Endothelial cell of umbilical vein (primary cell): ENCODE data around the gene LPP. TPM values are rescaled to one million over a fixed set of nuclear protein-coding genes. Genes with fewer than 3 reads are reported as not detected.

Experiments
- BruUV-seq: library from RNA; stranded (reverse); fragments of 400-500 nt; replicated peaks from 2 replicates; lab custom pipeline; 2021; lab: Mats Ljungman, UMichigan
- CTCF ChIA-PET: fragments of 300-600, 350-600 bp; sonication (Branson Sonifier 250); formaldehyde crosslinking; loops from one replicate; lab custom pipeline; 2021; ENCODE audit warnings: antibody characterized with exemption, inconsistent platforms; lab: Charles Lee
- POLR2A ChIA-PET: fragments of 300-600, 350-600 bp; sonication (Branson Sonifier 250); formaldehyde crosslinking; loops from one replicate; lab custom pipeline; 2021; ENCODE audit warnings: antibody characterized with exemption, inconsistent platforms; lab: Charles Lee
- DNase-seq: peaks from one replicate; pipeline ENCODE4 v3.0.0-alpha.2; 2011; ENCODE audit warnings: low read depth, low spot score
- FAIRE-seq: peaks from 2 replicates; lab custom pipeline; 2011; peaks lifted over from hg19 to GRCh38; lab: Jason Lieb, UNC
- H2AFZ ChIP-seq: 2 replicates; pipeline ENCODE4 v1.6.0; 2012; ENCODE audit warnings: low read depth, low read length, control low read depth, inconsistent platforms
- H3K27ac ChIP-seq: 2 replicates; pipeline ENCODE4 v1.5.1; 2011; ENCODE audit warnings: low read depth, mild to moderate bottlenecking, control low read depth, low read length, moderate library complexity; ENCODE audit not compliant: insufficient read depth
- H3K27me3 ChIP-seq, 2 experiments: 2 replicates each; pipeline versions ENCODE4 v1.6.0 to v1.6.1; 2011; ENCODE audit warnings: low read length in 2 of 2, mixed read lengths in 1 of 2; ENCODE audit not compliant: control insufficient read depth in 2 of 2, insufficient read depth in 2 of 2
- H3K36me3 ChIP-seq, 2 experiments: 2 replicates in 1 of 2; 3 replicates in 1 of 2; pipeline ENCODE4 v1.5.1; 2011; ENCODE audit warnings: low read length in 2 of 2, mild to moderate bottlenecking in 1 of 2, moderate library complexity in 1 of 2; ENCODE audit not compliant: control insufficient read depth in 2 of 2, insufficient read depth in 2 of 2; ENCODE audit errors: extremely low read depth in 1 of 2
- H3K4me1 ChIP-seq: 3 replicates; pipeline ENCODE4 v1.5.1; 2011; ENCODE audit warnings: mild to moderate bottlenecking, low read length; ENCODE audit not compliant: control insufficient read depth, insufficient read depth; ENCODE audit errors: extremely low read depth
- H3K4me2 ChIP-seq: 2 replicates; pipeline ENCODE4 v1.6.1; 2011; ENCODE audit warnings: low read length, control low read depth, mixed read lengths; ENCODE audit not compliant: insufficient read depth
- H3K4me3 ChIP-seq, 3 experiments: fragments of 200-600 bp in 1 of 3; sonication (generic), shearing (Covaris generic) in 1 of 3; replicated peaks in 1 of 3; 2 replicates each; pipeline ENCODE4 v1.5.1; 2011 to 2016; ENCODE audit warnings: control low read depth in 3 of 3, low read length in 3 of 3, mild to moderate bottlenecking in 2 of 3, inconsistent platforms in 1 of 3, low read depth in 1 of 3, moderate library complexity in 1 of 3; ENCODE audit not compliant: insufficient read depth in 1 of 3
- H3K79me2 ChIP-seq: 2 replicates; pipeline ENCODE4 v1.6.0; 2012; ENCODE audit warnings: low read length, inconsistent platforms; ENCODE audit not compliant: control insufficient read depth, insufficient read depth
- H3K9ac ChIP-seq: replicated peaks from 2 replicates; pipeline ENCODE3; 2011; ENCODE audit warnings: low read length, control low read depth; ENCODE audit not compliant: insufficient read depth; ENCODE audit errors: extremely low read depth
- H3K9me1 ChIP-seq: replicated peaks from 3 replicates; pipeline ENCODE4 v1.6.0; 2011; ENCODE audit warnings: mild to moderate bottlenecking, low read length; ENCODE audit not compliant: control insufficient read depth, insufficient read depth; ENCODE audit errors: extremely low read depth
- H3K9me3 ChIP-seq: replicated peaks from 2 replicates; pipeline ENCODE4 v1.5.1; 2012; ENCODE audit warnings: low read length, inconsistent platforms; ENCODE audit not compliant: control insufficient read depth, insufficient read depth
- H4K20me1 ChIP-seq: replicated peaks from 2 replicates; pipeline ENCODE3; 2011; ENCODE audit warnings: mild to moderate bottlenecking, low read length; ENCODE audit not compliant: control insufficient read depth, insufficient read depth; ENCODE audit errors: extremely low read depth
- EZH2 ChIP-seq: IDR thresholded peaks from 2 replicates; pipeline ENCODE4 v1.6.1; 2012; ENCODE audit warnings: borderline replicate concordance, low read depth, mild to moderate bottlenecking, moderate library complexity, low read length, inconsistent platforms; ENCODE audit not compliant: severe bottlenecking
- FOS ChIP-seq: IDR thresholded peaks from 2 replicates; pipeline ENCODE4 v1.6.1; 2011; ENCODE audit warnings: mild to moderate bottlenecking, low read length, moderate library complexity, borderline replicate concordance; ENCODE audit not compliant: insufficient read depth
- GATA2 ChIP-seq: IDR thresholded peaks from 2 replicates; pipeline ENCODE4 v1.7.0; 2011; ENCODE audit warnings: low read depth, mild to moderate bottlenecking, moderate library complexity, mixed read lengths, low read length; ENCODE audit not compliant: insufficient read length, insufficient read depth
- JUN ChIP-seq: IDR thresholded peaks from 2 replicates; pipeline ENCODE4 v1.6.1; 2011; ENCODE audit warnings: borderline replicate concordance, low read depth; ENCODE audit not compliant: insufficient read length, insufficient read depth
- POLR2A ChIP-seq: IDR thresholded peaks from 2 replicates; pipeline ENCODE4 v1.6.1; 2012; ENCODE audit warnings: low read depth, mild to moderate bottlenecking, control low read depth, low read length
- POLR2AphosphoS5 ChIP-seq: IDR thresholded peaks from 2 replicates; pipeline ENCODE4 v1.6.1; 2012; ENCODE audit warnings: low read depth, mild to moderate bottlenecking, control low read depth, low read length, moderate library complexity; ENCODE audit not compliant: insufficient read depth
- dilution Hi-C: fragments of 300-500 bp; cut with MboI; formaldehyde crosslinking; loops from one replicate; pipeline ENCODE4 v1.15.0; 2019; ENCODE audit warnings: low sequenced_read_pairs; ENCODE audit not compliant: extremely low pct_ligation_motif_present
- intact Hi-C: fragments of 100-400 bp; cut with micrococcal nuclease; formaldehyde crosslinking; loops from one replicate; pipeline ENCODE4 v1.10.0; 2022
- polyA plus RNA-seq, 4 experiments: library from polyadenylated mRNA; depleted of rRNA in 3 of 4; stranded (reverse) in 3 of 4; unstranded in 1 of 4; fragments of >200 nt; gene quantifications; 2 replicates each; pipeline versions ENCODE4 v1.2.1 to v1.2.3, GENCODE V29; 2011 to 2012; ENCODE audit warnings: missing spikeins in 1 of 4
- total RNA-seq: library from RNA; stranded (reverse); gene quantifications from 2 replicates; pipeline ENCODE4 v1.2.3, GENCODE V29; 2021
- TF ChIP-seq, protein P1 (sequence below), 2 donors: IDR thresholded peaks; 1 replicate in 1 of 2; 2 replicates in 1 of 2; pipeline ENCODE4 v1.5.1; 2011; ENCODE audit warnings: low read length in 2 of 2, mild to moderate bottlenecking in 2 of 2, moderate library complexity in 2 of 2, control low read depth in 1 of 2, inconsistent platforms in 1 of 2, low read depth in 1 of 2; ENCODE audit not compliant: insufficient read depth in 1 of 2; ENCODE audit errors: extremely low read depth in 1 of 2

Gene LPP
- total and polyA plus RNA-seq, 2 donors (not counting 3 experiments of a cell fraction or from before 2014, with no cell fraction given), result 16.9 to 153 TPM

- intact Hi-C loops, result loop anchor here (2.0 to 5.0 kb wide), 2 partner anchors 394 to 639 kb away; no protein-coding TSS in a partner anchor
- Histone ChIP-seq H2AFZ (no peak overlapping the region), H3K9me3 (no peaks in the 10 kb centered on the region), H3K27me3 (no peaks in the 10 kb centered on the region), H3K79me2 (no peaks in the 10 kb centered on the region), H3K4me1 (peaks cover 37% of the 10 kb centered on the region), H3K9me1 (no peaks in the 10 kb centered on the region), H4K20me1 (no peaks in the 10 kb centered on the region), H3K27ac (peak overlapping the region; percentile 100), H3K4me3 (peak overlapping the region in 1 of 3 experiments; percentile 35), H3K9ac (peak overlapping the region; percentile 84), H3K4me2 (peak overlapping the region; percentile 67), H3K36me3 (no peaks in the 10 kb centered on the region)
- dilution Hi-C loops, result no loop called here
- ChIA-PET POLR2A (interaction anchor here (0.9 kb wide), 1 partner anchor 748 kb away, joined by 3 read pairs; the partner anchor contains the start of gene LPP), CTCF (interaction anchor here (0.8 to 2.4 kb wide), 9 partner anchors 8 to 1163 kb away, joined by 3 to 15 read pairs (median 5); no protein-coding TSS in a partner anchor)
- DNase-seq, result peak; percentile 60
- FAIRE-seq, result no peak
- BruUV-seq, result no TSS peak
- TF ChIP-seq GATA2, result no peak
- TF ChIP-seq JUN, result peak; percentile 32
- TF ChIP-seq EZH2, result no peak
- no peak for TF ChIP-seq POLR2AphosphoS5
- TF ChIP-seq, protein P1, sequence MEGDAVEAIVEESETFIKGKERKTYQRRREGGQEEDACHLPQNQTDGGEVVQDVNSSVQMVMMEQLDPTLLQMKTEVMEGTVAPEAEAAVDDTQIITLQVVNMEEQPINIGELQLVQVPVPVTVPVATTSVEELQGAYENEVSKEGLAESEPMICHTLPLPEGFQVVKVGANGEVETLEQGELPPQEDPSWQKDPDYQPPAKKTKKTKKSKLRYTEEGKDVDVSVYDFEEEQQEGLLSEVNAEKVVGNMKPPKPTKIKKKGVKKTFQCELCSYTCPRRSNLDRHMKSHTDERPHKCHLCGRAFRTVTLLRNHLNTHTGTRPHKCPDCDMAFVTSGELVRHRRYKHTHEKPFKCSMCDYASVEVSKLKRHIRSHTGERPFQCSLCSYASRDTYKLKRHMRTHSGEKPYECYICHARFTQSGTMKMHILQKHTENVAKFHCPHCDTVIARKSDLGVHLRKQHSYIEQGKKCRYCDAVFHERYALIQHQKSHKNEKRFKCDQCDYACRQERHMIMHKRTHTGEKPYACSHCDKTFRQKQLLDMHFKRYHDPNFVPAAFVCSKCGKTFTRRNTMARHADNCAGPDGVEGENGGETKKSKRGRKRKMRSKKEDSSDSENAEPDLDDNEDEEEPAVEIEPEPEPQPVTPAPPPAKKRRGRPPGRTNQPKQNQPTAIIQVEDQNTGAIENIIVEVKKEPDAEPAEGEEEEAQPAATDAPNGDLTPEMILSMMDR (IDR thresholded peaks at IDR 0.05; ENCODE audit: extremely low read depth in 1 of 2, insufficient read depth in 1 of 2, low read depth in 1 of 2, low read length in 2 of 2), result no peak
- TF ChIP-seq FOS, result peak; percentile 57
- TF ChIP-seq POLR2A, result peak; percentile 22
Measured at GRCh38 chr3:188901671-188902287, 747.8 kb downstream of the LPP start.
